PC-9 (cell line): ENCODE measurements around the gene TOB2. TPM values are rescaled to one million over a fixed set of nuclear protein-coding genes. Genes with fewer than 3 reads are reported as not detected.
"Not testable (repeated sequence)": the region's sequence is repeated elsewhere in the genome, so short reads cannot be mapped to it uniquely, and the experiment has no call there.

Experiments
- BruUV-seq: library from RNA; stranded (reverse); fragments of 400-500 nt; replicated peaks from 2 replicates; lab custom pipeline; 2021; lab: Mats Ljungman, UMichigan
- CTCF ChIA-PET: fragments of 300-600 bp; sonication (Branson Sonifier 250); formaldehyde crosslinking; loops from one replicate; lab custom pipeline; 2022; ENCODE audit warnings: antibody characterized with exemption; lab: Charles Lee
- POLR2A ChIA-PET: fragments of 300-600 bp; sonication (Branson Sonifier 250); formaldehyde crosslinking; loops from one replicate; lab custom pipeline; 2022; ENCODE audit warnings: antibody characterized with exemption; ENCODE audit not compliant: unreplicated experiment; lab: Charles Lee
- DNase-seq, 2 experiments: peaks; one replicate each; pipeline versions ENCODE4 v3.0.0 to v3.0.0-alpha.2; 2015 to 2022; ENCODE audit warnings: mixed read lengths in 1 of 2
- H2AFZ ChIP-seq: fragments of 200-600 bp; sonication (generic); 2 replicates; pipeline ENCODE4 v1.8.1; 2017; ENCODE audit warnings: antibody characterized with exemption
- H3F3A ChIP-seq: fragments of 200-600 bp; sonication (generic); 2 replicates; pipeline ENCODE4 v1.8.1; 2017; ENCODE audit warnings: antibody characterized with exemption, mild to moderate bottlenecking, low read depth; ENCODE audit not compliant: insufficient read depth
- H3K27ac ChIP-seq: fragments of 200-600 bp; sonication (generic); 2 replicates; pipeline ENCODE4 v1.6.1; 2016; ENCODE audit warnings: mixed run types
- H3K27me3 ChIP-seq: fragments of 200-600 bp; sonication (generic); 2 replicates; pipeline ENCODE4 v1.6.1; 2016; ENCODE audit warnings: low read depth, mixed run types; ENCODE audit not compliant: insufficient read depth
- H3K36me3 ChIP-seq: fragments of 200-600 bp; sonication (generic); 2 replicates; pipeline ENCODE4 v1.6.1; 2016; ENCODE audit warnings: low read depth, mixed run types
- H3K4me1 ChIP-seq: fragments of 200-600 bp; sonication (generic); replicated peaks from 2 replicates; pipeline ENCODE4 v1.6.1; 2016; ENCODE audit warnings: mixed run types; ENCODE audit not compliant: insufficient read depth
- H3K4me2 ChIP-seq: fragments of 200-600 bp; sonication (generic); 2 replicates; pipeline ENCODE4 v1.6.1; 2017; ENCODE audit warnings: mixed run types
- H3K4me3 ChIP-seq: fragments of 200-600 bp; sonication (generic); 2 replicates; pipeline ENCODE4 v1.6.1; 2016; ENCODE audit warnings: mixed run types
- H3K79me2 ChIP-seq: fragments of 200-600 bp; sonication (generic); 2 replicates; pipeline ENCODE4 v1.6.1; 2017; ENCODE audit warnings: low read depth, mixed run types
- H3K9me2 ChIP-seq: fragments of 200-600 bp; sonication (generic); 2 replicates; pipeline ENCODE4 v1.8.1; 2017; ENCODE audit warnings: mild to moderate bottlenecking; ENCODE audit not compliant: insufficient read depth
- H3K9me3 ChIP-seq: fragments of 200-600 bp; sonication (generic); 2 replicates; pipeline ENCODE4 v1.8.1; 2016; ENCODE audit warnings: low read depth; ENCODE audit not compliant: insufficient read depth
- H4K20me1 ChIP-seq: fragments of 200-600 bp; sonication (generic); 2 replicates; pipeline ENCODE4 v1.8.1; 2017; ENCODE audit not compliant: insufficient read depth
- CTCF ChIP-seq: fragments of 200-600 bp; sonication (generic); conservative IDR thresholded peaks from 2 replicates; pipeline ENCODE4 v1.6.1; 2017; ENCODE audit warnings: mixed run types, antibody characterized with exemption, mild to moderate bottlenecking, moderate library complexity
- EZH2 ChIP-seq: fragments of 200-600 bp; sonication (generic); IDR thresholded peaks from 2 replicates; pipeline ENCODE4 v1.8.0; 2017; ENCODE audit warnings: antibody characterized with exemption, low read depth
- intact Hi-C: fragments of 100-400 bp; cut with micrococcal nuclease; formaldehyde crosslinking; loops from one replicate; pipeline ENCODE4 v1.10.0; 2022; ENCODE audit not compliant: unreplicated experiment
- total RNA-seq: library from RNA; stranded (reverse); gene quantifications from 2 replicates; pipeline ENCODE4 v1.2.3, GENCODE V29; 2021

Gene TOB2
- total RNA-seq, 1 experiment from 2014 or later, result 57.4 TPM

GRCh38 chr22:41405588-41405987 is 41.0 kb downstream of the TOB2 start:
- POLR2A ChIA-PET, result no interaction called here
- CTCF ChIA-PET, result interaction anchor here (0.7 kb wide), 1 partner anchor 639 kb away, joined by 4 read pairs; no protein-coding TSS in a partner anchor

GRCh38 chr22:41403532-41404318 is 42.9 kb downstream of the TOB2 start:
- no peaks in the 10 kb centered on the region for H4K20me1 ChIP-seq
- H3K27me3 ChIP-seq, result no peaks in the 10 kb centered on the region
- no TSS peak for BruUV-seq
- POLR2A ChIA-PET, result interaction anchor here (0.6 kb wide), 2 partner anchors 185 to 1640 kb away, joined by 3 read pairs; no protein-coding TSS in a partner anchor
- H3K79me2 ChIP-seq, result no peaks in the 10 kb centered on the region
- no peak overlapping the region for H2AFZ ChIP-seq
- intact Hi-C loops, result loop anchor here (1.0 to 10.0 kb wide), 2 partner anchors 114 to 191 kb away; no protein-coding TSS in a partner anchor
- CTCF ChIA-PET, result interaction anchor here (0.6 to 1.4 kb wide), 5 partner anchors 22 to 481 kb away, joined by 3 to 12 read pairs (median 4); partner anchors contain the start of genes ACO2, PHF5A and TEF
- TF ChIP-seq EZH2, result no peak
- TF ChIP-seq CTCF, result peak; percentile 97
- H3K9me3 ChIP-seq, result no peaks in the 10 kb centered on the region
- DNase-seq, result peak; percentile 82 to 83
- no peak overlapping the region for H3K27ac ChIP-seq
- no peaks in the 10 kb centered on the region for H3K36me3 ChIP-seq
- H3K4me2 ChIP-seq, result peak overlapping the region; percentile 47; the same call in 1 of the 2 replicates
- peaks cover 13% of the 10 kb centered on the region for H3K4me1 ChIP-seq
- H3K9me2 ChIP-seq, result no peaks in the 10 kb centered on the region
- no peak overlapping the region for H3K4me3 ChIP-seq
- peaks cover 9% of the 10 kb centered on the region for H3F3A ChIP-seq

More at GRCh38 chr22:41405588-41405987, 41.0 kb downstream of the TOB2 start:
- H3K4me3 ChIP-seq, result no peak overlapping the region
- H3K9me3 ChIP-seq, result no peaks in the 10 kb centered on the region
- no peak overlapping the region for H3K4me2 ChIP-seq
- H3K27ac ChIP-seq, result no peak overlapping the region
- no peaks in the 10 kb centered on the region for H3K27me3 ChIP-seq
- no peaks in the 10 kb centered on the region for H3K79me2 ChIP-seq
- no TSS peak for BruUV-seq
- TF ChIP-seq CTCF (no peak), EZH2 (no peak)
- H3K36me3 ChIP-seq, result no peaks in the 10 kb centered on the region
- H3F3A ChIP-seq, result peaks cover 9% of the 10 kb centered on the region
- DNase-seq, result no peak
- peaks cover 13% of the 10 kb centered on the region for H3K4me1 ChIP-seq
- no peaks in the 10 kb centered on the region for H3K9me2 ChIP-seq
- H2AFZ ChIP-seq, result no peak overlapping the region
- intact Hi-C loops, result loop anchor here (10.0 kb wide), 1 partner anchor 189 kb away; no protein-coding TSS in a partner anchor
- no peaks in the 10 kb centered on the region for H4K20me1 ChIP-seq

- H3K4me3 ChIP-seq, DNase-seq, H3K9me2 ChIP-seq, H3K9me3 ChIP-seq, H3K27ac ChIP-seq, H3K27me3 ChIP-seq, POLR2A ChIA-PET, H3K36me3 ChIP-seq, H4K20me1 ChIP-seq, H2AFZ ChIP-seq, H3K79me2 ChIP-seq, BruUV-seq, H3F3A ChIP-seq: not testable (repeated sequence)
- CTCF ChIA-PET, result interaction anchor here (1.7 kb wide), 1 partner anchor 115 kb away, joined by 6 read pairs; no protein-coding TSS in a partner anchor
- peaks cover 13% of the 10 kb centered on the region for H3K4me1 ChIP-seq
- intact Hi-C loops, result loop anchor here (10.0 kb wide), 1 partner anchor 192 kb away; no protein-coding TSS in a partner anchor
- H3K4me2 ChIP-seq, result peak overlapping the region; percentile 67; the same call in 1 of the 2 replicates
These were observed 43.8 kb downstream of the TOB2 start for GRCh38 chr22:41402851-41403250.
